HUES48 (cell line): ENCODE measurements around the gene JAKMIP1.
A peak's percentile ranks its signal among the peaks of the same experiment; 100 is the strongest.

Experiments used
- H3K27ac ChIP-seq: one replicate; pipeline ENCODE4 v1.7.0; 2013; ENCODE audit warnings: low read depth, low read length, inconsistent platforms
- H3K27me3 ChIP-seq: 2 replicates; pipeline ENCODE4 v1.6.1; 2013; ENCODE audit warnings: mild to moderate bottlenecking, low read length; ENCODE audit not compliant: control insufficient read depth, insufficient read depth
- H3K36me3 ChIP-seq: 2 replicates; pipeline ENCODE4 v1.6.1; 2013; ENCODE audit warnings: low read length; ENCODE audit not compliant: control insufficient read depth, insufficient read depth
- H3K4me1 ChIP-seq: 2 replicates; pipeline ENCODE4 v1.6.1; 2013; ENCODE audit warnings: mild to moderate bottlenecking, low read length; ENCODE audit not compliant: control insufficient read depth, insufficient read depth
- H3K4me3 ChIP-seq: 2 replicates; pipeline ENCODE4 v1.5.1; 2013; ENCODE audit warnings: mild to moderate bottlenecking, low read depth, low read length
- H3K9ac ChIP-seq: 2 replicates; pipeline ENCODE4 v1.6.1; 2013; ENCODE audit warnings: mild to moderate bottlenecking, low read depth, low read length, moderate library complexity
- H3K9me3 ChIP-seq: 2 replicates; pipeline ENCODE4 v1.6.1; 2013; ENCODE audit warnings: low read length; ENCODE audit not compliant: control insufficient read depth, insufficient read depth

Gene JAKMIP1

GRCh38 chr4:6087669-6088341 is 112.5 kb downstream of the JAKMIP1 start:
- H3K9me3 ChIP-seq: no peaks in the 10 kb centered on the region

GRCh38 chr4:6086846-6087245 is 113.5 kb downstream of the JAKMIP1 start:
- Histone ChIP-seq H3K4me1 (0 out of 2 replicates have a peak, but pooled peaks cover 4% of the 10 kb centered on the region), H3K36me3 (no peaks in the 10 kb centered on the region), H3K27ac (no peak overlapping the region), H3K9me3 (no peaks in the 10 kb centered on the region), H3K9ac (no peak overlapping the region), H3K4me3 (no peak overlapping the region), H3K27me3 (no peaks in the 10 kb centered on the region)

More at GRCh38 chr4:6087669-6088341, 112.5 kb downstream of the JAKMIP1 start:
- Histone ChIP-seq H3K27me3 (no peaks in the 10 kb centered on the region), H3K4me1 (0 out of 2 replicates have a peak, but pooled peaks cover 10% of the 10 kb centered on the region), H3K9ac (no peak overlapping the region), H3K27ac (no peak overlapping the region), H3K36me3 (no peaks in the 10 kb centered on the region), H3K4me3 (no peak overlapping the region)

GRCh38 chr4:6085691-6086628 is 114.4 kb downstream of the JAKMIP1 start:
- H3K4me3 ChIP-seq: no peak overlapping the region
- H3K36me3 ChIP-seq: no peaks in the 10 kb centered on the region
- H3K4me1 ChIP-seq: 0 out of 2 replicates have a peak, but pooled peaks cover 4% of the 10 kb centered on the region
- no peaks in the 10 kb centered on the region for H3K9me3 ChIP-seq
- no peak overlapping the region for H3K9ac ChIP-seq
- H3K27ac ChIP-seq: no peak overlapping the region
- H3K27me3 ChIP-seq: no peaks in the 10 kb centered on the region

- Histone ChIP-seq H3K27ac (no peak overlapping the region), H3K36me3 (no peaks in the 10 kb centered on the region), H3K4me3 (no peak overlapping the region), H3K27me3 (no peaks in the 10 kb centered on the region), H3K9me3 (no peaks in the 10 kb centered on the region), H3K4me1 (0 out of 2 replicates have a peak, but pooled peaks cover 4% of the 10 kb centered on the region), H3K9ac (no peak overlapping the region)
These were observed 115.2 kb downstream of the JAKMIP1 start for GRCh38 chr4:6085028-6085690.

- Histone ChIP-seq H3K4me1 (no peaks in the 10 kb centered on the region), H3K4me3 (no peak overlapping the region), H3K9ac (no peak overlapping the region), H3K27ac (no peak overlapping the region), H3K27me3 (no peaks in the 10 kb centered on the region), H3K36me3 (no peaks in the 10 kb centered on the region), H3K9me3 (no peaks in the 10 kb centered on the region)
These were observed 120.4 kb downstream of the JAKMIP1 start for GRCh38 chr4:6079965-6080364.

GRCh38 chr4:6078560-6078959 is 121.8 kb downstream of the JAKMIP1 start:
- no peaks in the 10 kb centered on the region for H3K27me3 ChIP-seq
- H3K36me3 ChIP-seq: no peaks in the 10 kb centered on the region
- H3K9ac ChIP-seq: no peak overlapping the region
- H3K4me3 ChIP-seq: no peak overlapping the region
- H3K27ac ChIP-seq: no peak overlapping the region
- no peaks in the 10 kb centered on the region for H3K4me1 ChIP-seq
- H3K9me3 ChIP-seq: no peaks in the 10 kb centered on the region

- Histone ChIP-seq H3K27me3 (no peaks in the 10 kb centered on the region), H3K36me3 (no peaks in the 10 kb centered on the region), H3K9me3 (no peaks in the 10 kb centered on the region), H3K27ac (no peak overlapping the region), H3K9ac (no peak overlapping the region), H3K4me3 (no peak overlapping the region), H3K4me1 (peaks cover 10% of the 10 kb centered on the region)
These were observed 124.0 kb downstream of the JAKMIP1 start for GRCh38 chr4:6076391-6076790.

- H3K9ac ChIP-seq: no peak overlapping the region
- H3K36me3 ChIP-seq: no peaks in the 10 kb centered on the region
- H3K4me1 ChIP-seq: peaks cover 12% of the 10 kb centered on the region
- no peaks in the 10 kb centered on the region for H3K27me3 ChIP-seq
- no peaks in the 10 kb centered on the region for H3K9me3 ChIP-seq
- no peak overlapping the region for H3K4me3 ChIP-seq
- no peak overlapping the region for H3K27ac ChIP-seq
These were observed 125.6 kb downstream of the JAKMIP1 start for GRCh38 chr4:6074758-6075157.

- Histone ChIP-seq H3K4me3 (no peak overlapping the region), H3K9ac (no peak overlapping the region), H3K27ac (peak overlapping the region; percentile 83), H3K9me3 (no peaks in the 10 kb centered on the region), H3K27me3 (no peaks in the 10 kb centered on the region), H3K36me3 (no peaks in the 10 kb centered on the region), H3K4me1 (peaks cover 12% of the 10 kb centered on the region)
These were observed 128.2 kb downstream of the JAKMIP1 start for GRCh38 chr4:6071959-6072720.

GRCh38 chr4:6071191-6071958 is 129.0 kb downstream of the JAKMIP1 start:
- H3K27ac ChIP-seq: peak overlapping the region; percentile 83
- peaks cover 12% of the 10 kb centered on the region for H3K4me1 ChIP-seq
- no peaks in the 10 kb centered on the region for H3K9me3 ChIP-seq
- no peak overlapping the region for H3K9ac ChIP-seq
- no peaks in the 10 kb centered on the region for H3K36me3 ChIP-seq
- H3K27me3 ChIP-seq: no peaks in the 10 kb centered on the region
- no peak overlapping the region for H3K4me3 ChIP-seq
